NCI-H2081 (cell line): ENCODE data around the gene OXER1.
"Not testable (repeated sequence)": the region's sequence is repeated elsewhere in the genome, so short reads cannot be mapped to it uniquely, and the experiment has no call there.

Experiments
- DNase-seq, 2 experiments: peaks; one replicate each; lab custom pipeline; 2025; lab: John Stamatoyannopoulos, UW

Gene OXER1

GRCh38 chr2:42752314-42752713, 11.6 kb downstream of the OXER1 start:
- no peak for DNase-seq

DNA sequence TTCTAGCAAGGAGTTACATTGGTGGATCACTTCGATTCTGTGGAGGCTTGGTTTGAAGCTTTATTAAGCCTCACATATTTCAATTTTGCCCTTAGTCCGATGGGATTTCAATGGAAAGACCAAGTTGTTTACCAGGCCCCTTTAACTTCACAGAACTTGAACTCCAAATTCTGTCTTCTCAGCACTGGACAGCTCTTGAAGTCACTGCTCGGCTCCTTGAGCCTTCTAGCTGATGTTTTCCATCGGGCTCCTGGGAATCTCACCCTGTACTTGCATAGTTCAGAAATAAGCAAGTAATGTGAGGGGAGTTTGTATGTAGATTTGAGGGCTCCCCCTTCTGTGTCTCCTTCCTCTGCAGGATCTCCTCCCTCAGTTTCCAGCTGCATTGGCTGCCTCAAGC, 15.1 kb downstream of the OXER1 start:
- DNase-seq = no peak

- DNase-seq = no peak
Observed at GRCh38 chr2:42747422-42747821, 16.5 kb downstream of the OXER1 start.

DNA sequence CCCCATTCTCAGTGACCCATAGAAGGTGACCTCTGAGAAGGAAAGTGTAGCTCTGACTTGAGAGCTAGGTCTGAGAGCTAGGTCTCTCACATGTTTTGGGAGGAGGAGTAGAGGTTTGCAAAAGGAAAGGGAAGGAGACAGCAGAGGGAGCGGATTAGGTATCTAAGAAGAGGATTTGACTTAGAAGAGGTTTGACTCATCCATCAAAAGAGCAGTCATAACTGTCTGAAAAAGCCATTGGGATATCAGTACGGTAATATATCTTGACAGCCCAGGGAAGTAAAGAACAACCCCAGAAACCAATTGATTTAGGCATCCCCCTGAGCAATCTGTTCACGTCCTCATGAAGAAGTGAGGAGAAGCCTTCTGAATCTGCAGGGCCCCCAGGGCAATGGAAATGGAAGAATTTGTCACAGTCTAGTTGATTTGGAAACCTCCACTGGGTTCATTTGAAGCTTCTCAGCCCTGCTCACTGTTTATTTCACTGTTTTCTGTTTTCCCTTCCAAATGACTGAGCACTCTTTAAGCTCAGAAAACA, 19.3 kb downstream of the OXER1 start:
- DNase-seq = no peak

GRCh38 chr2:42743659-42743990, 20.3 kb downstream of the OXER1 start:
- no peak for DNase-seq

- DNase-seq = no peak
Observed at GRCh38 chr2:42742740-42743658, 20.9 kb downstream of the OXER1 start.

DNA sequence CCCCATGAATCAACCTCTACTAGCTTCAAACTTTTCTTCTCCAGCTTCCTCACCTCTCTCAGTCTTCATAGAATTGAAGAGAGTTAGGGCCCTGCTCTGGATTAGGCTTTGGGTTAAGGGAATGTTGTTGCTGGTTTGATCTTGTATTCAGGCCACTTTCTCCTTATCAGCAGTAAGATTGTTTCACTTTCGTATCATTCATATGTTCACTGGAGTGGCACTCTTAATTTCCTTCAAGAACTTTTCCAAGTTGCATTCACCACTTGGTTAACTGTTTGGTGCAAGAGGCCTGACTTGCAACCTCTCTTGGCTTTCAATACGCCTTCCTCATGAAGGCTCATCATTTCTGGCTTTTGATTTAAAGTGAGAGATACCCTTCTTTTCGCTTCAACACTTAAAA, 22.8 kb downstream of the OXER1 start:
- DNase-seq = no peak

- no peak for DNase-seq
Observed at GRCh38 chr2:42736598-42737322, 27.2 kb downstream of the OXER1 start.

DNA sequence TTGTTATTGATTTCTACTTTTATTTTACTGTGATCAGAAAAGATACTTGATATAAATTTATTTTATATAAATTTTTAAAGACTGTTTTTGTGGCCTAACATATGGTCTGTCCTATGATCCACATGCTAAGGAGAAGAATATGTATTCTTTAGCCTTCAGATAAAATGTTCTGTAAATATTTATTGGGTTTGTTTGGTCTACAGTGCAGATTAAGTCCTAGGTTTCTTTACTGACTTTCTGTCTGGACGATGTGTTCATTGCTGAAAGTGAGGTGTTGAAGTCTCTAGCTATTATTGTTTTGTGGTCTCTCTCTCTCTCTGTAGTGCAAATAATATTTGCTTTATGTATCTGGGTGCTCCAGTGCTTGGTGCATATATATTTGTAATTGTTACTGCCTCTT, 30.1 kb downstream of the OXER1 start:
- no peak for DNase-seq

DNA sequence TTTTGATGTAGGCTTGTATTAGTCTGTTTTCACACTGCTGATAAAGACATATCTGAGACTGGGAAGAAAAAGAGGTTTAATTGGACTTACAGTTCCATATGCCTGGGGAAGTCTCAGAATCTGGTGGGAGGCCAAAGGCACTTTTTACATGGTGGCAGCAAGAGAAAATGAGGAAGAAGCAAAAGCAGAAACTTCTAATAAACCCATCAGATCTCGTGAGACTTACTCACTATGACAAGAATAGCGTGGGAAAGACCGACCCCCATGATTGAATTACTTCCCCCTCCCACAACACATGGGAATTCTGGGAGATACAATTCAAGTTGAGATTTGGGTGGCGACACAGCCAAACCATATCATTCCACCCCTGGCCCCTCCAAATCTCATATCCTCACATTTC, 32.6 kb downstream of the OXER1 start:
- not testable (repeated sequence) for DNase-seq

DNA sequence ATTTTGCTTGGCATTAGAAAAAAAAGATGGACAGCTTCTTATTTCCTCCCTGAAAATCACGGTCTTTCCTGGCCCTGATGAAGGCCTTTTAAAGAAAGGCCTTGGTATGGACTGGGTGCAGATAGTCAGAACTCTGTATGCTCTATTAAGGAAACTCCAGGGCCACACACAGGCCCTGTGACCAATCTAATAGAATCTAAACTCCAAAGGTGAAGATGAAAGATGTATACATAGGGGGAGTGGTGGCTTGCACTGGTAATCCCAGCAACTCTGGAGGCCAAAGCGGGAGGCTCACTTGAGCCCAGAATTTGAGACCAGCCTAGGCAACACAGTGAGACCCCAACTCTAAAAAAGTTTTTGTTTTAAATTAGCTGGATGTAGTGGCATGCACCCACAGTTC, 37.3 kb downstream of the OXER1 start:
- DNase-seq = no peak

GRCh38 chr2:42725657-42726056, 38.3 kb downstream of the OXER1 start:
- no peak for DNase-seq

DNA sequence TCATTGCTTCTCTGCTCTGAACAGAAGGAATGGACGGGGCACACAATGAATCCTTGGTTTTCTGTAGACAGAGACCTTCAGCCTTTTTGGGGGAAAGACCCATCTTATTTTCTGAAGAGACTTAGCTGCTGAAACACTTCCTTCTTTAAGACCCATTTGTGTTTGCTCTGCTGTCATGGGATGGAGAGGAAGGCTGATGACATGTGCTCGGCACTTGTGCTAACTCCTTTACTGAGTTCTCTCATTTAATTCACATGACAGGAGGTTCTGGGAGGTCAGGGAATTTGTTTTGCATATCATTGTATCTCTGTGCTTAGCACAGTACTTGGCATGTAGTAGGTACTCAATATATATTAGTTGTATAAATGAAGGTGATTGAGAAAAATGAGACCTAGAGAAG, 39.0 kb downstream of the OXER1 start:
- DNase-seq = no peak

- no peak for DNase-seq
Observed at GRCh38 chr2:42723465-42723864, 40.5 kb downstream of the OXER1 start.

DNA sequence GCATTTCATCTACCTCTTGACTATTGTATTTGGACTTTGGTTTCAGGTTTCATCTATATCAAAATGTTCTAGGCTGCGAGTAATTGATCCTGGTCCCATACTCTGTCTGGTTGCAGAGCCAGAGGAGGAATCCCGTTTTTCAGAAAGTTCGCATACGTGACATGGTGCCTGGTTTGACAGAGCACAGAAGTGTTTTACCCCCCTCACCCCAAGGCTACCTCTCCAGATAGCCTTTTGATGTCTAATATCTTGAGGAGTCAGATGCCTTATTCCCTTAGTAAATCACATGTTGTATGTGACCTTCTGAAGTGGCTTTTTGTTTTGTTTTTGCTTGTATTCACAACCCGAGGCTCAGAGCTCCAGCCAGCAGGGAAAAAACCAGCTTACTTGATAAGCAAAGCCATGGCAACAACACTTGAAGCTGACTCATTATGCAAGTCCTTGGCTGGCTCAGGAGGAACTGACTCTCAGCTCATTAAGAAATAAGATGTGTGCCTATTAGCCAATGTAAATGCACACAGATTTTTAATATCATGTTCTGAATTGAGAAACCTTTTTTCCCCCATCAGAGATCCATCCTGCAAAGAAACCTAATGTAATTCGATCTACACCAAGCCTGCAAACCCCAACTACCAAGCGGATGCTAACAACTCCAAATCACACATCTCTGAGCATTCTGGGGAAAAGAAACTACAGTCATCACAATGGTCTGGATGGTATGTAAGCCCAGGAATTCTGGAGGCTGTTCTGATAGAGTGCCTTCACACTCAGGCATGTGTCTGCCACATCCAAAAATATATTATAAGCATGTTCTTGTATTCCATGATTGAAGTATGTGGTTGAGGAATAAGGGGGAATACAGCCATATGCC, 41.4 kb downstream of the OXER1 start:
- no peak for DNase-seq

DNA sequence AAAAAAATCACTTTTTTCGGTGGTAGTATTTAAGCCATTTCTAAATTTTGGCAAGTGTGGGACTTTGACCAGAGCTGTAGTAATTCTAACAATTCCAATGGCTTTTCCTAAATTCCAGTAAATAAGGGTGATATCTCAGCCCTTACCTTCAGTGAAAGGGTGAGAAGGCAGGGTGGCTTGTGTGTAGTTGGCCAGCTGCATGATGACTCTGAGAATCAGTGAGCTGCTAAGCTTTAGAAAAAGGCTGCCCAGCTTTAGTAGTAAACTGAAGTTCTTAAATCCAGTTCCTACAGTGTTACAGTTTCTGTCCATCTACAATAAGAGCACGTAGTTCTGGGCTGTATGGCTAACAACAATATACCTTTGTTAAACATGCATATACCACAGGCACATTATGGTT, 42.0 kb downstream of the OXER1 start:
- no peak for DNase-seq

DNA sequence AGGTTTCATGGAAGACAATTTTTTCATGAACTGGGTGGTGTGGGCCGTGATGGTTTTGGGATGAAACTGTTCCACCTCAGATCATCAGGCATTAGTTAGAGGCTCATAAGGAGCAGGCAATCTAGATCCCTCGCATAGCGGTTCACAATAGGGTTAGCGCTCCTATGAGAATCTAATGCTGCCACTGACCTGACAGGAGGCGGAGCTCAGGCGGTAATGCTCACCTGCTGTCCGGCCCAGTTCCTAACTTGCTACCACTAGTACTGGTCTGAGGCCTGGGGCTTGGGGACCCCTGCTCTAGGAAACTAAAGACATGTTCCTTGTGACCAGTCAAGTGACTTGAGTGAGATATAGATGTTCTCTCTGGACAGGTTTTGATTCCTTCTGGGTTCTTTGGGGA, 49.2 kb downstream of the OXER1 start:
- no peak for DNase-seq

- DNase-seq = no peak
Observed at GRCh38 chr2:42713920-42714319, 50.0 kb downstream of the OXER1 start.

DNA sequence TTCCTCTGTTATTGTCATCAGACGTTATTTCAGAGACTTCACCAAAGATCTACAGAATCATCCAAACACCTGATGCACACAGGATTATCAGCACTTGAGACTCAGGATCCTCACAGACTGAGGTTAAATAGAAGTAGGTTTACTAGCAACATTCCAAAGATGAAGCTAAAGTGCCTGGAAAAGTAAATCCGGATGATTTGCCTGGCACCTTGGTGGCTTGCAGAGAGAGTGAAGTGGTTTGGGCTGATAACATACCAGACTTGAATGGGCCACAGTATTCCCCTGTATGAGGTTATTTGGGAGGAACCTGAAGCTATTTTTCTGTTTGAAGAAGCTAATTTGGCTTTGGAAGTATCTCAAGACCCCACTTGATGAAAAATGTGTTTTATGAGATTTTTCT, 51.0 kb downstream of the OXER1 start:
- no peak for DNase-seq
